Measurements from ENCODE around the gene IKZF5.
A peak's percentile ranks its signal among the peaks of the same experiment; 100 is the strongest.

Gene IKZF5

GRCh38 chr10:123008355-123009104, at the start of gene IKZF5, which contains the start of gene ACADSB:
TSS of gene IKZF5 (minus strand) at chr10:123008795. CDS start at chr10:122998625, 10,170 bp downstream.
TSS of gene ACADSB (plus strand) at chr10:123009006. CDS start at chr10:123009030, 24 bp downstream.
- DNase-seq = peak; percentile 85

- no peak for DNase-seq
Measured at GRCh38 chr10:123057968-123058367, 49.4 kb upstream of the IKZF5 start.

- no peak for DNase-seq
Measured at GRCh38 chr10:123045961-123046731, 37.6 kb upstream of the IKZF5 start.

- no peak for DNase-seq
Measured at GRCh38 chr10:123044391-123044790, 35.8 kb upstream of the IKZF5 start.

GRCh38 chr10:123043409-123043925, 34.9 kb upstream of the IKZF5 start:
- DNase-seq = no peak

GRCh38 chr10:123042708-123043408, 34.3 kb upstream of the IKZF5 start:
- no peak for DNase-seq

- DNase-seq = no peak
Measured at GRCh38 chr10:123039632-123039930, 31.0 kb upstream of the IKZF5 start.

GRCh38 chr10:123038782-123039631, 30.4 kb upstream of the IKZF5 start:
- no peak for DNase-seq

- no peak for DNase-seq
Measured at GRCh38 chr10:123035467-123036086, 27.0 kb upstream of the IKZF5 start.

- no peak for DNase-seq
Measured at GRCh38 chr10:123034332-123034731, 25.7 kb upstream of the IKZF5 start.

GRCh38 chr10:123031124-123031523, 22.5 kb upstream of the IKZF5 start:
- no peak for DNase-seq

- no peak for DNase-seq
Measured at GRCh38 chr10:123027861-123028260, 19.3 kb upstream of the IKZF5 start.

GRCh38 chr10:123026302-123026701, 17.7 kb upstream of the IKZF5 start:
- no peak for DNase-seq

GRCh38 chr10:123024540-123024939, 15.9 kb upstream of the IKZF5 start:
- no peak for DNase-seq

- DNase-seq = no peak
Measured at GRCh38 chr10:123021517-123021916, 12.9 kb upstream of the IKZF5 start.

- no peak for DNase-seq
Measured at GRCh38 chr10:123019941-123020703, 11.5 kb upstream of the IKZF5 start.

GRCh38 chr10:123019264-123019663, 10.7 kb upstream of the IKZF5 start:
- DNase-seq = no peak

- DNase-seq = no peak
Measured at GRCh38 chr10:123018531-123018930, 9.9 kb upstream of the IKZF5 start.

GRCh38 chr10:123017421-123018165, 9.0 kb upstream of the IKZF5 start:
- DNase-seq = no peak

- no peak for DNase-seq
Measured at GRCh38 chr10:123016228-123016627, 7.6 kb upstream of the IKZF5 start.

Measured in NCI-H774 (cell line).